HG02852 (cell line): ENCODE measurements around the gene MX1.
A peak's percentile ranks its signal among the peaks of the same experiment; 100 is the strongest.

Experiments
- ATAC-seq: cut with Tn5 transposase; IDR thresholded peaks from one replicate; pipeline ENCODE4 v1.9.1; 2021; ENCODE audit warnings: mild to moderate bottlenecking, moderate library complexity; ENCODE audit not compliant: unreplicated experiment

The MX1 gene

GRCh38 chr21:41425954-41426675 is at the start of gene MX1:
TSS of gene MX1 (plus strand) at chr21:41426239. CDS start at chr21:41432071, 5,832 bp downstream.
- peak; percentile 86 for ATAC-seq

GRCh38 chr21:41377715-41378114 is 48.3 kb upstream of the MX1 start:
- no peak for ATAC-seq

GRCh38 chr21:41378849-41379248 is 47.2 kb upstream of the MX1 start:
- no peak for ATAC-seq

GRCh38 chr21:41379901-41380300 is 46.1 kb upstream of the MX1 start:
- no peak for ATAC-seq

- no peak for ATAC-seq
Measured at GRCh38 chr21:41381731-41382130, 44.3 kb upstream of the MX1 start.

GRCh38 chr21:41387042-41387819 is 38.8 kb upstream of the MX1 start:
- no peak for ATAC-seq

GRCh38 chr21:41387824-41388223 is 38.2 kb upstream of the MX1 start:
- ATAC-seq = no peak

- ATAC-seq = no peak
Measured at GRCh38 chr21:41388259-41388658, 37.8 kb upstream of the MX1 start.

- ATAC-seq = no peak
Measured at GRCh38 chr21:41390043-41390639, 35.9 kb upstream of the MX1 start.

- ATAC-seq = no peak
Measured at GRCh38 chr21:41393876-41394465, 32.1 kb upstream of the MX1 start.

- ATAC-seq = no peak
Measured at GRCh38 chr21:41396558-41397075, 29.4 kb upstream of the MX1 start.

- ATAC-seq = no peak
Measured at GRCh38 chr21:41397471-41397891, 28.6 kb upstream of the MX1 start.

GRCh38 chr21:41398251-41398650 is 27.8 kb upstream of the MX1 start:
- ATAC-seq = no peak

- ATAC-seq = no peak
Measured at GRCh38 chr21:41398831-41399230, 27.2 kb upstream of the MX1 start.

GRCh38 chr21:41399246-41399800 is 26.7 kb upstream of the MX1 start:
- no peak for ATAC-seq

GRCh38 chr21:41402231-41402630 is 23.8 kb upstream of the MX1 start:
- no peak for ATAC-seq

- no peak for ATAC-seq
Measured at GRCh38 chr21:41402796-41403195, 23.2 kb upstream of the MX1 start.

- ATAC-seq = no peak
Measured at GRCh38 chr21:41403331-41403730, 22.7 kb upstream of the MX1 start.

GRCh38 chr21:41403966-41404365 is 22.1 kb upstream of the MX1 start:
- no peak for ATAC-seq

GRCh38 chr21:41405321-41405720 is 20.7 kb upstream of the MX1 start:
- ATAC-seq = no peak

GRCh38 chr21:41406340-41406739 is 19.7 kb upstream of the MX1 start:
- ATAC-seq = no peak
